Fibroblast of lung (primary cell): ENCODE results near the gene TNFRSF1A. TPM values are rescaled to one million over a fixed set of nuclear protein-coding genes. Genes with fewer than 3 reads are reported as not detected.

Source experiments
- DNase-seq, 2 donors: peaks; one replicate each; pipeline versions ENCODE4 v3.0.0 to v3.0.0-alpha.2; 2010; ENCODE audit warnings: low read depth in 2 of 2
- H2AFZ ChIP-seq: 2 replicates; pipeline ENCODE4 v1.5.1; 2012; ENCODE audit warnings: low read length, control low read depth, inconsistent platforms
- H3K27ac ChIP-seq: 2 replicates; pipeline ENCODE4 v1.5.1; 2011; ENCODE audit warnings: low read length, control low read depth; ENCODE audit not compliant: insufficient read depth
- H3K27me3 ChIP-seq: 2 replicates; pipeline ENCODE4 v1.5.1; 2011; ENCODE audit warnings: mild to moderate bottlenecking, low read length; ENCODE audit not compliant: control insufficient read depth, insufficient read depth
- H3K36me3 ChIP-seq: 2 replicates; pipeline ENCODE4 v1.5.1; 2011; ENCODE audit warnings: low read length; ENCODE audit not compliant: control insufficient read depth, insufficient read depth
- H3K4me1 ChIP-seq: 2 replicates; pipeline ENCODE4 v1.5.1; 2011; ENCODE audit warnings: low read length; ENCODE audit not compliant: control insufficient read depth, insufficient read depth; ENCODE audit errors: extremely low read depth
- H3K4me2 ChIP-seq: 2 replicates; pipeline ENCODE4 v1.5.1; 2011; ENCODE audit warnings: low read length, control low read depth; ENCODE audit not compliant: insufficient read depth; ENCODE audit errors: extremely low read depth
- H3K4me3 ChIP-seq, 4 experiments: fragments of 200-600 bp in 1 of 4; sonication (generic) in 1 of 4; replicated peaks in 1 of 4; 2 replicates each; pipeline ENCODE4 v1.5.1; 2011 to 2016; ENCODE audit warnings: low read length in 4 of 4, low read depth in 3 of 4, mild to moderate bottlenecking in 3 of 4, control low read depth in 2 of 4, inconsistent platforms in 1 of 4, mixed read lengths in 1 of 4; ENCODE audit not compliant: insufficient read depth in 1 of 4; ENCODE audit errors: control extremely low read depth in 1 of 4
- H3K79me2 ChIP-seq: 2 replicates; pipeline ENCODE4 v1.5.1; 2012; ENCODE audit warnings: mild to moderate bottlenecking, low read length, inconsistent platforms; ENCODE audit not compliant: control insufficient read depth, insufficient read depth
- H3K9ac ChIP-seq: 2 replicates; pipeline ENCODE4 v1.5.1; 2011; ENCODE audit warnings: mild to moderate bottlenecking, low read length, control low read depth; ENCODE audit not compliant: insufficient read depth
- H3K9me3 ChIP-seq: 2 replicates; pipeline ENCODE4 v1.5.1; 2012; ENCODE audit warnings: low read depth, low read length; ENCODE audit not compliant: control insufficient read depth, insufficient read depth
- H4K20me1 ChIP-seq: 2 replicates; pipeline ENCODE4 v1.5.1; 2011; ENCODE audit warnings: low read length; ENCODE audit not compliant: control insufficient read depth, insufficient read depth; ENCODE audit errors: extremely low read depth
- EZH2 ChIP-seq: IDR thresholded peaks from 2 replicates; pipeline ENCODE4 v1.5.1; 2012; ENCODE audit warnings: low read length, control low read depth, mild to moderate bottlenecking; ENCODE audit errors: missing control alignments
- polyA plus RNA-seq, 2 donors: library from polyadenylated mRNA; depleted of rRNA in 1 of 2; stranded (reverse) in 1 of 2; unstranded in 1 of 2; fragments of >200 nt; gene quantifications; 2 replicates each; pipeline ENCODE4 v1.2.1, GENCODE V29; 2011 to 2012; ENCODE audit warnings: missing spikeins in 1 of 2
- total RNA-seq: library from RNA; depleted of rRNA; stranded (reverse); fragments of >200 nt; gene quantifications from 2 replicates; pipeline ENCODE4 v1.2.1, GENCODE V29; 2014
- TF ChIP-seq, protein P1 (sequence below), 2 donors: IDR thresholded peaks in 1 of 2; conservative IDR thresholded peaks in 1 of 2; 1 replicate in 1 of 2; 2 replicates in 1 of 2; pipeline ENCODE4 v1.5.1; 2011 to 2012; ENCODE audit warnings: low read length in 2 of 2, control low read depth in 1 of 2, inconsistent platforms in 1 of 2, low read depth in 1 of 2, mild to moderate bottlenecking in 1 of 2

Gene TNFRSF1A
- total and polyA plus RNA-seq, 2 donors (not counting 1 experiment from before 2014, with no cell fraction given), result 157 to 257 TPM

DNA sequence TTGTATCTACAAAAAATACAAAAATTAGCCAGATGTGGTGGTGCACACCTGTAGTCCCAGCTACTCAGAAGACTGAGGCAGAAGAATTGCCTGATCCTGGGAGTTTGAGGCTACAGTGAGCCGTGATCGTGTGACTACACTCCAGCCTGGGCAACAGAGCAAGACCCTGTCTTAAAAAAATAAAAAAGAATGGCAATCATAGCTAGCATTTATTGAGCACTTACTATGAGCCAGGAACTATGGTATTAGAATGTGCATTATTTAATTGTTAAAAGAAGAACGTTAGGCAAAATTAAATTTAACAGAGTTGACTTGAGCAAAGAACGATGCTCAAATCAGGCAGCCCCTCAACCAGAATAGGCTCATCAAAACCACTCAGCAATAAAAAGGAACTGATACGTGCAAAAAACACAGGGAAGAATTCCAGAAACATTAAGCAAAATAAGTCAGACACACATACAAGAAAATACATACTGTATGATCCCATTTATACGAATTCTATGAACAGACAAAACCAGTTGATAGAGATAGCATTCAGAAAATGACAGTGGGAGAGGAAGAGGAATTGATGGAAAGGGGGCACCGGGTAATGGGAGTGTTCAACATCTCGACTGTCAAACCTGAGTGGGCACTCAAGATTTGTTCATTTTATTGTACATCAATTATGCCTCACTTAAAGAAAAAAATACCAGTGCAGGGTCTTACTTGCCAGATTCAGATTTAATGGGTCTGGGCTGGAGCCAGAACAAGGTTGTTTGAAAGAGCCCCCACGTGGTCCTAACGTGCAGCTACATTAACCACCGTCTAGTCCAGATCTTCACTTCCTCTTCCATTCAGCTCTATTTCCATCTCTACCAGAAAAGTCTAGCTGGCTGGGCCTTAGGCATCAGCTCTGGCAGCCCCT, 25.4 kb upstream of the TNFRSF1A start:
- no peak overlapping the region for H2AFZ ChIP-seq
- H3K4me2 ChIP-seq, result no peak overlapping the region
- no peaks in the 10 kb centered on the region for H3K27me3 ChIP-seq
- H3K4me1 ChIP-seq, result peaks cover 5% of the 10 kb centered on the region
- no peak overlapping the region for H3K27ac ChIP-seq
- H3K9me3 ChIP-seq, result no peaks in the 10 kb centered on the region
- TF ChIP-seq, protein P1, sequence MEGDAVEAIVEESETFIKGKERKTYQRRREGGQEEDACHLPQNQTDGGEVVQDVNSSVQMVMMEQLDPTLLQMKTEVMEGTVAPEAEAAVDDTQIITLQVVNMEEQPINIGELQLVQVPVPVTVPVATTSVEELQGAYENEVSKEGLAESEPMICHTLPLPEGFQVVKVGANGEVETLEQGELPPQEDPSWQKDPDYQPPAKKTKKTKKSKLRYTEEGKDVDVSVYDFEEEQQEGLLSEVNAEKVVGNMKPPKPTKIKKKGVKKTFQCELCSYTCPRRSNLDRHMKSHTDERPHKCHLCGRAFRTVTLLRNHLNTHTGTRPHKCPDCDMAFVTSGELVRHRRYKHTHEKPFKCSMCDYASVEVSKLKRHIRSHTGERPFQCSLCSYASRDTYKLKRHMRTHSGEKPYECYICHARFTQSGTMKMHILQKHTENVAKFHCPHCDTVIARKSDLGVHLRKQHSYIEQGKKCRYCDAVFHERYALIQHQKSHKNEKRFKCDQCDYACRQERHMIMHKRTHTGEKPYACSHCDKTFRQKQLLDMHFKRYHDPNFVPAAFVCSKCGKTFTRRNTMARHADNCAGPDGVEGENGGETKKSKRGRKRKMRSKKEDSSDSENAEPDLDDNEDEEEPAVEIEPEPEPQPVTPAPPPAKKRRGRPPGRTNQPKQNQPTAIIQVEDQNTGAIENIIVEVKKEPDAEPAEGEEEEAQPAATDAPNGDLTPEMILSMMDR (conservative IDR thresholded peaks at IDR 0.05 in 1 of 2, IDR thresholded peaks at IDR 0.05 in 1 of 2; ENCODE audit: low read depth in 1 of 2, low read length in 2 of 2), result peak in 1 of 2 donors; percentile 36
- TF ChIP-seq EZH2, result no peak
- no peaks in the 10 kb centered on the region for H4K20me1 ChIP-seq
- peak; percentile 42 to 59 for DNase-seq
- H3K4me3 ChIP-seq, result no peak overlapping the region
- H3K9ac ChIP-seq, result no peak overlapping the region
- no peaks in the 10 kb centered on the region for H3K36me3 ChIP-seq
- H3K79me2 ChIP-seq, result no peaks in the 10 kb centered on the region

DNA sequence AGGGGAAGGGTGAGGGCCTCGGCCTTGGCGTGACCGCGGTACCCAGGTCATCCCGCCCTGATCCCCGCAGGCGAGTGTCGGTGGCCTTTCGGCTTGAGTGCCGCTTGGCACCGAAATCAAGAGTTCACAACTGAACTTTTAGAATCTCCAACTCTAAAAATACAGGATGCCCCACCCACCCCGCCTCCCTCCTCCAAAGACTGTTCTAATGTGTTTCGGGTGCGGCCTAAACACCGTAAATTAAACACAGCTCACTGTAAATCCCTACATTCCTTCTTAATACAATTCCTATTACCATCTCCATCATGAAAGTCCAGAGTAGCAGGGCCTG, 22.1 kb upstream of the TNFRSF1A start:
- TF ChIP-seq EZH2, result no peak
- TF ChIP-seq, protein P1 (conservative IDR thresholded peaks at IDR 0.05 in 1 of 2, IDR thresholded peaks at IDR 0.05 in 1 of 2; ENCODE audit: low read depth in 1 of 2, low read length in 2 of 2), result no peak
- Histone ChIP-seq H3K4me2 (no peak overlapping the region), H3K9me3 (no peaks in the 10 kb centered on the region), H3K27me3 (no peaks in the 10 kb centered on the region), H3K9ac (no peak overlapping the region), H4K20me1 (no peaks in the 10 kb centered on the region), H3K79me2 (no peaks in the 10 kb centered on the region), H3K4me3 (peak overlapping the region in 1 of 4 experiments; percentile 61), H3K4me1 (peaks cover 2% of the 10 kb centered on the region), H3K27ac (no peak overlapping the region), H3K36me3 (no peaks in the 10 kb centered on the region), H2AFZ (no peak overlapping the region)
- no peak for DNase-seq

DNA sequence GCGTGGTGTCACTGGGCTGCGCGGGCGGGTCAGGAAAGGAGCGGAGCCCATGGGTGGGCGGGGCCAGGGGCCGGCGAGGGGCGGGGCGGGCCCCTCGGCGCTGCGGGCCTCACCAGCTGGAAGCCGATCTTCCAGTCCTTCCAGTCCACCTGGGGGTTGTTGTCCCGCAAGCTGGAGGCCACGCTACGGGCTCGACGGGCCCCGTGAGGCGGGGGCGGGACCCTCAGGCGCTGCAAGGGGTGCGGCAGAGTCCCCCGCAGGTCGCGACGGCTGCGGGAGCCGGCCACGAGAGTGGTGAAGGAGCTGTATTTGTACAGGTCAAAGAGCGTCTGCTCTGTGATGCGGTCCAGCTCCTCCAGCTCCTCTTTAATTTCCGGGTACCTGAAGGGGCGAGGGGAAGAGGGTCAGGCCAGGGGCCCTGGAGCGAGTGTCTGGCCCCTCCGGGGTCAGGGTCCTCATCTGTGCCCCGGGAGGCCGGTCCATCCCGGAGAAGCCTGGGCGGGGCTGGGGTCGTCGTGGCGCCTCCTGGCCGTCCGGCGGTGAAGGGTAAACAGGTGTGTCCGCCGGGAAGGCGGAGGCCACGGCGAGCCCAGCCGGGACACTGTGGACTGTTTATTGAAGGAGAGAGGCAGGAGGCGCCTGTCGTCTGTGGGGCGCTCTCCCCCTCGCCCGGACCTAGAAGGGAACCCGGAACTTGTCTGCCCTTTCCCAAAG, 21.6 kb upstream of the TNFRSF1A start:
- Histone ChIP-seq H3K36me3 (no peaks in the 10 kb centered on the region), H3K4me1 (peaks cover 2% of the 10 kb centered on the region), H3K4me2 (peak overlapping the region; percentile 85), H2AFZ (peak overlapping the region; percentile 81), H3K9me3 (no peaks in the 10 kb centered on the region), H3K27ac (no peak overlapping the region), H3K27me3 (no peaks in the 10 kb centered on the region), H3K79me2 (no peaks in the 10 kb centered on the region), H3K4me3 (peak overlapping the region; percentile 37 to 61 (median 50)), H4K20me1 (no peaks in the 10 kb centered on the region), H3K9ac (peak overlapping the region; percentile 59)
- DNase-seq, result peak; percentile 36 to 53
- TF ChIP-seq, protein P1 (conservative IDR thresholded peaks at IDR 0.05 in 1 of 2, IDR thresholded peaks at IDR 0.05 in 1 of 2; ENCODE audit: low read depth in 1 of 2, low read length in 2 of 2), result no peak
- no peak for TF ChIP-seq EZH2
